GM10266 (cell line): ENCODE data around the gene TNNT3.

Experiments used
- DNase-seq: peaks from one replicate; pipeline ENCODE4 v3.0.0; 2012; ENCODE audit errors: extremely low spot score
- CTCF ChIP-seq: IDR thresholded peaks from 2 replicates; pipeline ENCODE4 v1.5.1; 2012; ENCODE audit warnings: mild to moderate bottlenecking, low read depth; ENCODE audit not compliant: control insufficient read depth, insufficient read depth; ENCODE audit errors: missing control alignments

Gene TNNT3

GRCh38 chr11:1952806-1953482, 33.4 kb downstream of the TNNT3 start:
- DNase-seq: no peak
- no peak for TF ChIP-seq CTCF

GRCh38 chr11:1953489-1954266, 34.2 kb downstream of the TNNT3 start:
- DNase-seq: no peak
- no peak for TF ChIP-seq CTCF

- DNase-seq: no peak
- no peak for TF ChIP-seq CTCF
These were observed 38.9 kb downstream of the TNNT3 start for GRCh38 chr11:1958367-1958766.

- no peak for DNase-seq
- no peak for TF ChIP-seq CTCF
These were observed 40.3 kb downstream of the TNNT3 start for GRCh38 chr11:1959786-1960185.

GRCh38 chr11:1963864-1964263, 44.4 kb downstream of the TNNT3 start:
- no peak for TF ChIP-seq CTCF
- no peak for DNase-seq

- DNase-seq: no peak
- no peak for TF ChIP-seq CTCF
These were observed 44.8 kb downstream of the TNNT3 start for GRCh38 chr11:1964348-1964747.

- no peak for DNase-seq
- TF ChIP-seq CTCF: no peak
These were observed 45.5 kb downstream of the TNNT3 start for GRCh38 chr11:1964955-1965354.
